NB4 (cell line): ENCODE results near the gene SNX8.
A peak's percentile ranks its signal among the peaks of the same experiment; 100 is the strongest.

Experiments
- DNase-seq: peaks from one replicate; pipeline ENCODE4 v3.0.0; 2010; ENCODE audit warnings: low read depth
- H3K4me3 ChIP-seq: one replicate; pipeline ENCODE4 v1.5.1; 2011; ENCODE audit warnings: mild to moderate bottlenecking, low read depth, low read length, moderate library complexity
- MAX ChIP-seq: IDR thresholded peaks from 2 replicates; pipeline ENCODE4 v1.6.1; 2011; ENCODE audit warnings: low read depth, low read length
- MYC ChIP-seq: IDR thresholded peaks from 2 replicates; pipeline ENCODE4 v1.6.1; 2011; ENCODE audit warnings: low read depth, low read length
- POLR2A ChIP-seq: IDR thresholded peaks from 2 replicates; pipeline ENCODE4 v1.6.1; 2011; ENCODE audit warnings: mild to moderate bottlenecking; ENCODE audit not compliant: insufficient read length; ENCODE audit errors: extremely low read depth
- TF ChIP-seq, protein P1 (sequence below): IDR thresholded peaks from one replicate; pipeline ENCODE4 v1.5.1; 2012; ENCODE audit warnings: low read depth, low read length

Gene SNX8

GRCh38 chr7:2357571-2357970 is 43.3 kb upstream of the SNX8 start:
- TF ChIP-seq MAX (no peak), MYC (no peak)
- TF ChIP-seq, protein P1, sequence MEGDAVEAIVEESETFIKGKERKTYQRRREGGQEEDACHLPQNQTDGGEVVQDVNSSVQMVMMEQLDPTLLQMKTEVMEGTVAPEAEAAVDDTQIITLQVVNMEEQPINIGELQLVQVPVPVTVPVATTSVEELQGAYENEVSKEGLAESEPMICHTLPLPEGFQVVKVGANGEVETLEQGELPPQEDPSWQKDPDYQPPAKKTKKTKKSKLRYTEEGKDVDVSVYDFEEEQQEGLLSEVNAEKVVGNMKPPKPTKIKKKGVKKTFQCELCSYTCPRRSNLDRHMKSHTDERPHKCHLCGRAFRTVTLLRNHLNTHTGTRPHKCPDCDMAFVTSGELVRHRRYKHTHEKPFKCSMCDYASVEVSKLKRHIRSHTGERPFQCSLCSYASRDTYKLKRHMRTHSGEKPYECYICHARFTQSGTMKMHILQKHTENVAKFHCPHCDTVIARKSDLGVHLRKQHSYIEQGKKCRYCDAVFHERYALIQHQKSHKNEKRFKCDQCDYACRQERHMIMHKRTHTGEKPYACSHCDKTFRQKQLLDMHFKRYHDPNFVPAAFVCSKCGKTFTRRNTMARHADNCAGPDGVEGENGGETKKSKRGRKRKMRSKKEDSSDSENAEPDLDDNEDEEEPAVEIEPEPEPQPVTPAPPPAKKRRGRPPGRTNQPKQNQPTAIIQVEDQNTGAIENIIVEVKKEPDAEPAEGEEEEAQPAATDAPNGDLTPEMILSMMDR = no peak
- no peak for DNase-seq
- peak overlapping the region; percentile 97 for H3K4me3 ChIP-seq

DNA sequence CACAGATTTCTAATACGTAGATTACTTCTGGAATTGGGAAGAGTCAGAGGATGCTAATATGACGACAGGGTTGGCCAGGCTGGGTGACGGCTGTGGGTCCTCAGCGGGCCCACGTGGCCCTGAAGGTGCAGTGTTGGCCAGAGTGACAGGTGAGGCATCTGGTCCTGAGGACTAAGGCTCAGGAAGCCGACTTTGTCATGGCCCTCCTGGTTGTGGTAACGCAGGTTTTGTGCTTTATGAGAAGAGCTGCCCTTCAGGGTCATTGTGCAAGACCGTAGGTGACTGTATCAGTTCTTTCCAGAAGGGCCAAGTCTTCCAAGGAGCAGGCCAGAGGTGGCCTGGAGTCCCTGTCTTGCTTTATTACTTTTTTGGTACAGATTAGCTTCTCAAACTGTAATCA is 42.9 kb upstream of the SNX8 start:
- TF ChIP-seq, protein P1 = no peak
- TF ChIP-seq POLR2A = no peak
- no peak for TF ChIP-seq MAX
- TF ChIP-seq MYC = no peak
- DNase-seq = no peak
- peak overlapping the region; percentile 97 for H3K4me3 ChIP-seq

DNA sequence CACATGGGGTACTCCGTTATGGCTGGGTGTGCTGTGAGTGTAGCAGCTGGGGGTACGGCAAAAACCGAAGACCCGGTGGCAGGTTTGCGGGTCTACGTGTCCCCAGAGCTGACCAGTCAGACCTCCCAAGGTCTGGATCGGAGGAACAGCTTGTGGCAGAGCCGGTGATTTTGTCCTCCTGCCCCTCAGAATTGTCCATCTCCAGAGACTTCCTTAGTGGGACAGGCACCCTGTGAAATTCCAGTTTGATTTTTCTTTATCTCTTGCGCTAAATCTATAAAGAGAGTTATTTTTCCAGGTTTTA is 41.4 kb upstream of the SNX8 start:
- no peak for DNase-seq
- H3K4me3 ChIP-seq = peak overlapping the region; percentile 97
- TF ChIP-seq MYC (no peak), MAX (no peak), POLR2A (no peak)
- TF ChIP-seq, protein P1 = no peak

DNA sequence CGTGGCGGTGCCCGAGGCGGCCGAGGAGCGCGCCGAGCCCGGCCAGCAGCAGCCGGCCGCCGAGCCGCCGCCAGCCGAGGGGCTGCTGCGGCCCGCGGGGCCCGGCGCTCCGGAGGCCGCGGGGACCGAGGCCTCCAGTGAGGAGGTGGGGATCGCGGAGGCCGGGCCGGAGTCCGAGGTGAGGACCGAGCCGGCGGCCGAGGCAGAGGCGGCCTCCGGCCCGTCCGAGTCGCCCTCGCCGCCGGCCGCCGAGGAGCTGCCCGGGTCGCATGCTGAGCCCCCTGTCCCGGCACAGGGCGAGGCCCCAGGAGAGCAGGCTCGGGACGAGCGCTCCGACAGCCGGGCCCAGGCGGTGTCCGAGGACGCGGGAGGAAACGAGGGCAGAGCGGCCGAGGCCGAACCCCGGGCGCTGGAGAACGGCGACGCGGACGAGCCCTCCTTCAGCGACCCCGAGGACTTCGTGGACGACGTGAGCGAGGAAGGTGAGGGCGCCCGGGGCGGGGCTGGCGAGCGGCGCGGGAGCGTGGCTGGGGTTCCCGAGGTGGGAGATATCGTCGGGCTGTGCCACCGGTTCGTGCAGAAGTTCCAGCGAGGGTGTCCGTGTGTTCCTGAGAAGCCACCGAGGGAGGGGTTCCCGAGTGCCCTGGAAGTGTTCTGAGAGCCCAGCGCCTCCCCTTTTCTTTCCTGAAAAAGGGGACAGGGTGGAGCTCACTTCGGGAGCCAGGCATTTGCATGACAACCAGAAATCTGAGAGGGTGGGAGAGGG is 40.9 kb upstream of the SNX8 start:
- TF ChIP-seq, protein P1 = no peak
- TF ChIP-seq MAX (no peak), MYC (0 out of 2 replicates have a peak, but pooled peaks have one; percentile 6)
- H3K4me3 ChIP-seq = peak overlapping the region; percentile 97
- DNase-seq = peak; percentile 46

- peak; percentile 96 for DNase-seq
- TF ChIP-seq POLR2A (peak; percentile 95), MYC (peak; percentile 99), MAX (peak; percentile 94)
- TF ChIP-seq, protein P1 = no peak
- H3K4me3 ChIP-seq = peak within 1 kb of the TSS; percentile 97
Measured at GRCh38 chr7:2354186-2354938, 40.1 kb upstream of the SNX8 start, which contains the start of gene EIF3B. EIF3B (plus strand) TSS chr7:2354827; CDS start chr7:2354922, 95 bp downstream.
